GM12878 (cell line): ENCODE data around the gene DUS1L. TPM values are rescaled to one million over a fixed set of nuclear protein-coding genes. Genes with fewer than 3 reads are reported as not detected.

ENCODE experiments used
- BACH1 ChIP-seq: fragments of 450-650 bp; IDR thresholded peaks from 2 replicates; pipeline ENCODE4 v1.6.1; 2017; ENCODE audit warnings: mild to moderate bottlenecking, borderline replicate concordance
- BMI1 ChIP-seq: fragments of 450-650 bp; IDR thresholded peaks from 2 replicates; pipeline ENCODE4 v1.6.1; 2016; ENCODE audit warnings: mild to moderate bottlenecking, moderate library complexity, borderline replicate concordance
- LARP7 ChIP-seq: fragments of 450-650 bp; IDR thresholded peaks from 2 replicates; pipeline ENCODE4 v1.6.1; 2017; ENCODE audit warnings: mild to moderate bottlenecking
- NBN ChIP-seq: fragments of 450-650 bp; IDR thresholded peaks from 2 replicates; pipeline ENCODE4 v1.6.1; 2016
- NFYA ChIP-seq: IDR thresholded peaks from 2 replicates; pipeline ENCODE4 v1.6.1; 2011; ENCODE audit warnings: low read depth, mild to moderate bottlenecking, low read length, improper control_type of control experiment, borderline replicate concordance
- NR2C2 ChIP-seq: IDR thresholded peaks from 2 replicates; pipeline ENCODE4 v1.6.1; 2011; ENCODE audit warnings: borderline replicate concordance, low read depth; ENCODE audit not compliant: control insufficient read depth, insufficient read length
- POLR2AphosphoS2 ChIP-seq: IDR thresholded peaks from 2 replicates; pipeline ENCODE4 v1.6.1; 2011; ENCODE audit warnings: low read depth, mild to moderate bottlenecking, low read length, improper control_type of control experiment, moderate library complexity
- RBBP5 ChIP-seq: fragments of 200-600 bp; sonication (generic); conservative IDR thresholded peaks from 2 replicates; pipeline ENCODE4 v1.6.1; 2016
- SMAD5 ChIP-seq: IDR thresholded peaks from 2 replicates; pipeline ENCODE4 v1.6.1; 2016; ENCODE audit warnings: antibody characterized with exemption, low read depth
- YY1 ChIP-seq: IDR thresholded peaks from 2 replicates; pipeline ENCODE4 v1.6.1; 2011; ENCODE audit warnings: low read depth, mild to moderate bottlenecking, low read length
- polyA plus RNA-seq, 11 experiments: library from polyadenylated mRNA; depleted of rRNA in 4 of 11; unstranded in 6 of 11; stranded (reverse) in 5 of 11; fragments of >200 nt; fragmentation: Nextera tagmentation in 4 of 11; fragmentation: Illumina TruSeq in 1 of 11; extraction: Ambion mirVana in 4 of 11; extraction: Trizol in 1 of 11; gene quantifications; 1 replicate in 1 of 11; 2 replicates in 10 of 11; pipeline versions ENCODE4 v1.2.1 to v1.2.3, GENCODE V29; 2011 to 2016; ENCODE audit warnings: inconsistent platforms in 2 of 11, missing spikeins in 2 of 11, low read depth in 1 of 11
- total RNA-seq, 4 experiments: library from RNA; depleted of rRNA in 3 of 4; stranded (reverse); fragments of >200 nt in 3 of 4; fragmentation: Illumina TruSeq in 1 of 4; extraction: Trizol in 1 of 4; gene quantifications; 2 replicates each; pipeline versions ENCODE4 v1.2.1 to v1.2.3, GENCODE V29; 2013 to 2021
- TF ChIP-seq, protein P1 (sequence below): fragments of 450-650 bp; IDR thresholded peaks from 2 replicates; pipeline ENCODE4 v1.6.1; 2016; ENCODE audit warnings: mild to moderate bottlenecking
- TF ChIP-seq, protein P2 (sequence below): fragments of 450-650 bp; IDR thresholded peaks from 2 replicates; pipeline ENCODE4 v1.6.1; 2016; ENCODE audit warnings: mild to moderate bottlenecking, moderate library complexity, borderline replicate concordance
- TF ChIP-seq, protein P3 (sequence below): IDR thresholded peaks from 2 replicates; pipeline ENCODE4 v1.6.1; 2012; ENCODE audit warnings: low read depth, low read length, improper control_type of control experiment
- TF ChIP-seq, protein P4 (sequence below): IDR thresholded peaks from 2 replicates; pipeline ENCODE4 v1.6.1; 2012; ENCODE audit warnings: improper control_type of control experiment, low read depth, low read length; ENCODE audit not compliant: insufficient replicate concordance
- TF ChIP-seq, protein P5 (sequence below): fragments of 450-650 bp; IDR thresholded peaks from 2 replicates; pipeline ENCODE4 v1.6.1; 2018; ENCODE audit warnings: mild to moderate bottlenecking, low read depth, moderate library complexity; ENCODE audit not compliant: partially characterized antibody

The DUS1L gene
- total and polyA plus RNA-seq, 10 of the 15 experiments (the other 5 are each of a cell fraction or from before 2014, with no cell fraction given): 6.1 to 157 (median 44.5) TPM

DNA sequence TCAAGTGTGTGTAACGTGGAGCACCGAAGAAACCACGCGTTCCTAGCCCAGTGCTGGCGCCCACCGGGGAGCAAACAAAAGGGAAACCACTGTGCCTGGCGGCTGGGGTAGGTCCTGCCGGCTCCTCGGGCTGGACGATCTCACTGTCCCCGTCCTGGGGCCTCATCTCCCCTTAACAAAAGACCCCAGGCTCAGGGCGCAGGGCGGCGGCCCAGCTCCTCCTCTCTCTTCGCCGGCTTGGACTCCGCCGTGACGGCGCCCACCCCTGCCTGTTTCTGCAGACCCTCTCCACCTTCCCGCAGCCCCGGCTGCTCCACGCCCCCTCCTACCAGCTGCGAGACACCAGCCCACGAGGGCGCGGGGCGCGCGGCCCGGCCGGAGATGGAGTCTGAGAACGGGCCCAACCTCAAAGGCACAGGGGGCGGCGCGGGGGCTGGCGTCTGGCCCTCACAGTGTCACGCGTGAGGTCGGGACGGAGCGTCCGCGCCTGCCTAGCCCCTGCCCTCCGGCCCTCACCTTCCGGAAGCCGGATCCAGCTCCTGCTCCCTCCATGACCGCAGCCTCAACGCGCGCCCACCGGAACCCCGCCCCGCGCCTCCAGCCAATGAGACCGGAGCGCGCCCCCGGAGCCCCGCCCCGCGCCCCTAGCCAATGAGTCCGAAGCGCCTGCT, 43.2 kb downstream of the DUS1L start, which contains the start of gene CENPX (continued):
- TF ChIP-seq, protein P1, sequence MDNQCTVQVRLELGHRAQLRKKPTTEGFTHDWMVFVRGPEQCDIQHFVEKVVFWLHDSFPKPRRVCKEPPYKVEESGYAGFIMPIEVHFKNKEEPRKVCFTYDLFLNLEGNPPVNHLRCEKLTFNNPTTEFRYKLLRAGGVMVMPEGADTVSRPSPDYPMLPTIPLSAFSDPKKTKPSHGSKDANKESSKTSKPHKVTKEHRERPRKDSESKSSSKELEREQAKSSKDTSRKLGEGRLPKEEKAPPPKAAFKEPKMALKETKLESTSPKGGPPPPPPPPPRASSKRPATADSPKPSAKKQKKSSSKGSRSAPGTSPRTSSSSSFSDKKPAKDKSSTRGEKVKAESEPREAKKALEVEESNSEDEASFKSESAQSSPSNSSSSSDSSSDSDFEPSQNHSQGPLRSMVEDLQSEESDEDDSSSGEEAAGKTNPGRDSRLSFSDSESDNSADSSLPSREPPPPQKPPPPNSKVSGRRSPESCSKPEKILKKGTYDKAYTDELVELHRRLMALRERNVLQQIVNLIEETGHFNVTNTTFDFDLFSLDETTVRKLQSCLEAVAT: no peak
- no peak for TF ChIP-seq POLR2AphosphoS2
- TF ChIP-seq NFYA: no peak
- TF ChIP-seq SMAD5: no peak
- TF ChIP-seq, protein P2, sequence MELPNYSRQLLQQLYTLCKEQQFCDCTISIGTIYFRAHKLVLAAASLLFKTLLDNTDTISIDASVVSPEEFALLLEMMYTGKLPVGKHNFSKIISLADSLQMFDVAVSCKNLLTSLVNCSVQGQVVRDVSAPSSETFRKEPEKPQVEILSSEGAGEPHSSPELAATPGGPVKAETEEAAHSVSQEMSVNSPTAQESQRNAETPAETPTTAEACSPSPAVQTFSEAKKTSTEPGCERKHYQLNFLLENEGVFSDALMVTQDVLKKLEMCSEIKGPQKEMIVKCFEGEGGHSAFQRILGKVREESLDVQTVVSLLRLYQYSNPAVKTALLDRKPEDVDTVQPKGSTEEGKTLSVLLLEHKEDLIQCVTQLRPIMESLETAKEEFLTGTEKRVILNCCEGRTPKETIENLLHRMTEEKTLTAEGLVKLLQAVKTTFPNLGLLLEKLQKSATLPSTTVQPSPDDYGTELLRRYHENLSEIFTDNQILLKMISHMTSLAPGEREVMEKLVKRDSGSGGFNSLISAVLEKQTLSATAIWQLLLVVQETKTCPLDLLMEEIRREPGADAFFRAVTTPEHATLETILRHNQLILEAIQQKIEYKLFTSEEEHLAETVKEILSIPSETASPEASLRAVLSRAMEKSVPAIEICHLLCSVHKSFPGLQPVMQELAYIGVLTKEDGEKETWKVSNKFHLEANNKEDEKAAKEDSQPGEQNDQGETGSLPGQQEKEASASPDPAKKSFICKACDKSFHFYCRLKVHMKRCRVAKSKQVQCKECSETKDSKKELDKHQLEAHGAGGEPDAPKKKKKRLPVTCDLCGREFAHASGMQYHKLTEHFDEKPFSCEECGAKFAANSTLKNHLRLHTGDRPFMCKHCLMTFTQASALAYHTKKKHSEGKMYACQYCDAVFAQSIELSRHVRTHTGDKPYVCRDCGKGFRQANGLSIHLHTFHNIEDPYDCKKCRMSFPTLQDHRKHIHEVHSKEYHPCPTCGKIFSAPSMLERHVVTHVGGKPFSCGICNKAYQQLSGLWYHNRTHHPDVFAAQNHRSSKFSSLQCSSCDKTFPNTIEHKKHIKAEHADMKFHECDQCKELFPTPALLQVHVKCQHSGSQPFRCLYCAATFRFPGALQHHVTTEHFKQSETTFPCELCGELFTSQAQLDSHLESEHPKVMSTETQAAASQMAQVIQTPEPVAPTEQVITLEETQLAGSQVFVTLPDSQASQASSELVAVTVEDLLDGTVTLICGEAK: no peak
- TF ChIP-seq BMI1: no peak
- peak; percentile 64 for TF ChIP-seq YY1
- TF ChIP-seq, protein P3, sequence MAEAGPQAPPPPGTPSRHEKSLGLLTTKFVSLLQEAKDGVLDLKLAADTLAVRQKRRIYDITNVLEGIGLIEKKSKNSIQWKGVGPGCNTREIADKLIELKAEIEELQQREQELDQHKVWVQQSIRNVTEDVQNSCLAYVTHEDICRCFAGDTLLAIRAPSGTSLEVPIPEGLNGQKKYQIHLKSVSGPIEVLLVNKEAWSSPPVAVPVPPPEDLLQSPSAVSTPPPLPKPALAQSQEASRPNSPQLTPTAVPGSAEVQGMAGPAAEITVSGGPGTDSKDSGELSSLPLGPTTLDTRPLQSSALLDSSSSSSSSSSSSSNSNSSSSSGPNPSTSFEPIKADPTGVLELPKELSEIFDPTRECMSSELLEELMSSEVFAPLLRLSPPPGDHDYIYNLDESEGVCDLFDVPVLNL: no peak
- 0 out of 2 replicates have a peak, but pooled peaks have one; percentile 31 for TF ChIP-seq NBN
- TF ChIP-seq LARP7: peak; percentile 81
- TF ChIP-seq, protein P4, sequence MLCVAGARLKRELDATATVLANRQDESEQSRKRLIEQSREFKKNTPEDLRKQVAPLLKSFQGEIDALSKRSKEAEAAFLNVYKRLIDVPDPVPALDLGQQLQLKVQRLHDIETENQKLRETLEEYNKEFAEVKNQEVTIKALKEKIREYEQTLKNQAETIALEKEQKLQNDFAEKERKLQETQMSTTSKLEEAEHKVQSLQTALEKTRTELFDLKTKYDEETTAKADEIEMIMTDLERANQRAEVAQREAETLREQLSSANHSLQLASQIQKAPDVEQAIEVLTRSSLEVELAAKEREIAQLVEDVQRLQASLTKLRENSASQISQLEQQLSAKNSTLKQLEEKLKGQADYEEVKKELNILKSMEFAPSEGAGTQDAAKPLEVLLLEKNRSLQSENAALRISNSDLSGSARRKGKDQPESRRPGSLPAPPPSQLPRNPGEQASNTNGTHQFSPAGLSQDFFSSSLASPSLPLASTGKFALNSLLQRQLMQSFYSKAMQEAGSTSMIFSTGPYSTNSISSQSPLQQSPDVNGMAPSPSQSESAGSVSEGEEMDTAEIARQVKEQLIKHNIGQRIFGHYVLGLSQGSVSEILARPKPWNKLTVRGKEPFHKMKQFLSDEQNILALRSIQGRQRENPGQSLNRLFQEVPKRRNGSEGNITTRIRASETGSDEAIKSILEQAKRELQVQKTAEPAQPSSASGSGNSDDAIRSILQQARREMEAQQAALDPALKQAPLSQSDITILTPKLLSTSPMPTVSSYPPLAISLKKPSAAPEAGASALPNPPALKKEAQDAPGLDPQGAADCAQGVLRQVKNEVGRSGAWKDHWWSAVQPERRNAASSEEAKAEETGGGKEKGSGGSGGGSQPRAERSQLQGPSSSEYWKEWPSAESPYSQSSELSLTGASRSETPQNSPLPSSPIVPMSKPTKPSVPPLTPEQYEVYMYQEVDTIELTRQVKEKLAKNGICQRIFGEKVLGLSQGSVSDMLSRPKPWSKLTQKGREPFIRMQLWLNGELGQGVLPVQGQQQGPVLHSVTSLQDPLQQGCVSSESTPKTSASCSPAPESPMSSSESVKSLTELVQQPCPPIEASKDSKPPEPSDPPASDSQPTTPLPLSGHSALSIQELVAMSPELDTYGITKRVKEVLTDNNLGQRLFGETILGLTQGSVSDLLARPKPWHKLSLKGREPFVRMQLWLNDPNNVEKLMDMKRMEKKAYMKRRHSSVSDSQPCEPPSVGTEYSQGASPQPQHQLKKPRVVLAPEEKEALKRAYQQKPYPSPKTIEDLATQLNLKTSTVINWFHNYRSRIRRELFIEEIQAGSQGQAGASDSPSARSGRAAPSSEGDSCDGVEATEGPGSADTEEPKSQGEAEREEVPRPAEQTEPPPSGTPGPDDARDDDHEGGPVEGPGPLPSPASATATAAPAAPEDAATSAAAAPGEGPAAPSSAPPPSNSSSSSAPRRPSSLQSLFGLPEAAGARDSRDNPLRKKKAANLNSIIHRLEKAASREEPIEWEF: no peak
- TF ChIP-seq NR2C2: no peak
- no peak for TF ChIP-seq RBBP5
- TF ChIP-seq BACH1: peak; percentile 40; the same call in 1 of the 2 replicates
- TF ChIP-seq, protein P5, sequence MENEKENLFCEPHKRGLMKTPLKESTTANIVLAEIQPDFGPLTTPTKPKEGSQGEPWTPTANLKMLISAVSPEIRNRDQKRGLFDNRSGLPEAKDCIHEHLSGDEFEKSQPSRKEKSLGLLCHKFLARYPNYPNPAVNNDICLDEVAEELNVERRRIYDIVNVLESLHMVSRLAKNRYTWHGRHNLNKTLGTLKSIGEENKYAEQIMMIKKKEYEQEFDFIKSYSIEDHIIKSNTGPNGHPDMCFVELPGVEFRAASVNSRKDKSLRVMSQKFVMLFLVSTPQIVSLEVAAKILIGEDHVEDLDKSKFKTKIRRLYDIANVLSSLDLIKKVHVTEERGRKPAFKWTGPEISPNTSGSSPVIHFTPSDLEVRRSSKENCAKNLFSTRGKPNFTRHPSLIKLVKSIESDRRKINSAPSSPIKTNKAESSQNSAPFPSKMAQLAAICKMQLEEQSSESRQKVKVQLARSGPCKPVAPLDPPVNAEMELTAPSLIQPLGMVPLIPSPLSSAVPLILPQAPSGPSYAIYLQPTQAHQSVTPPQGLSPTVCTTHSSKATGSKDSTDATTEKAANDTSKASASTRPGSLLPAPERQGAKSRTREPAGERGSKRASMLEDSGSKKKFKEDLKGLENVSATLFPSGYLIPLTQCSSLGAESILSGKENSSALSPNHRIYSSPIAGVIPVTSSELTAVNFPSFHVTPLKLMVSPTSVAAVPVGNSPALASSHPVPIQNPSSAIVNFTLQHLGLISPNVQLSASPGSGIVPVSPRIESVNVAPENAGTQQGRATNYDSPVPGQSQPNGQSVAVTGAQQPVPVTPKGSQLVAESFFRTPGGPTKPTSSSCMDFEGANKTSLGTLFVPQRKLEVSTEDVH: no peak
